HEK293 (cell line): ENCODE results near the gene MED15.

Experiments used
- CTCF ChIA-PET: fragments of 350-600 bp; formaldehyde crosslinking; extraction: SDS; loops from one replicate; lab custom pipeline; 2021; ENCODE audit warnings: antibody characterized with exemption; lab: Yijun Ruan, JAX
- POLR2A ChIA-PET: fragments of 300-600 bp; formaldehyde crosslinking; extraction: SDS; loops from one replicate; lab custom pipeline; 2020; ENCODE audit warnings: antibody characterized with exemption, inconsistent platforms; lab: Yijun Ruan, JAX
- H3K27ac ChIP-seq: fragments of 200-500 bp; sonication (Bioruptor generic); 2 replicates; pipeline ENCODE4 v1.5.1; 2014; ENCODE audit warnings: low read depth, low read length, control low read depth, inconsistent platforms; ENCODE audit errors: extremely low read depth
- H3K36me3 ChIP-seq, 2 experiments: fragments of 200-500 bp in 1 of 2; sonication (Bioruptor generic) in 1 of 2; 1 replicate in 1 of 2; 2 replicates in 1 of 2; pipeline ENCODE4 v1.5.1; 2014 to 2017; ENCODE audit warnings: inconsistent platforms in 2 of 2, low read length in 2 of 2; ENCODE audit not compliant: control insufficient read depth in 2 of 2, insufficient read depth in 1 of 2
- H3K4me1 ChIP-seq: fragments of 200-500 bp; sonication (Bioruptor generic); 2 replicates; pipeline ENCODE4 v1.5.1; 2014; ENCODE audit warnings: mild to moderate bottlenecking, low read length, inconsistent platforms; ENCODE audit not compliant: control insufficient read depth, insufficient read depth
- H3K4me3 ChIP-seq: 2 replicates; pipeline ENCODE4 v1.5.1; 2011; ENCODE audit warnings: low read depth, mild to moderate bottlenecking, control low read depth, low read length, moderate library complexity
- H3K9me3 ChIP-seq: fragments of 200-500 bp; sonication (Bioruptor generic); 2 replicates; pipeline ENCODE4 v1.5.1; 2014; ENCODE audit warnings: low read depth, low read length, inconsistent platforms; ENCODE audit not compliant: control insufficient read depth, insufficient read depth
- HOXD13 ChIP-seq: sonication (generic); formaldehyde crosslinking; IDR thresholded peaks from 2 replicates; pipeline ENCODE4 v1.8.0; 2022; ENCODE audit warnings: missing genetic modification reagents, borderline replicate concordance
- KLF9 ChIP-seq: fragments of 450-650 bp; formaldehyde crosslinking; IDR thresholded peaks from 2 replicates; pipeline ENCODE4 v1.5.1; 2016; ENCODE audit warnings: missing biosample characterization, missing genetic modification characterization, low read depth
- ZFP69B ChIP-seq: fragments of 450-650 bp; formaldehyde crosslinking; IDR thresholded peaks from 2 replicates; pipeline ENCODE4 v1.5.1; 2016; ENCODE audit warnings: missing biosample characterization, missing genetic modification characterization
- ZNF121 ChIP-seq: fragments of 450-650 bp; formaldehyde crosslinking; IDR thresholded peaks from 2 replicates; pipeline ENCODE4 v1.5.1; 2016; ENCODE audit warnings: missing biosample characterization, missing genetic modification characterization
- ZNF146 ChIP-seq: fragments of 450-650 bp; formaldehyde crosslinking; IDR thresholded peaks from 2 replicates; pipeline ENCODE4 v1.5.1; 2016; ENCODE audit warnings: missing biosample characterization, missing genetic modification characterization
- ZNF169 ChIP-seq: fragments of 450-650 bp; formaldehyde crosslinking; IDR thresholded peaks from 2 replicates; pipeline ENCODE4 v1.5.1; 2016; ENCODE audit warnings: missing biosample characterization, missing genetic modification characterization
- ZNF184 ChIP-seq: fragments of 450-650 bp; IDR thresholded peaks from 2 replicates; pipeline ENCODE4 v1.5.1; 2018; ENCODE audit warnings: missing biosample characterization, mild to moderate bottlenecking, missing genetic modification characterization
- ZNF202 ChIP-seq: fragments of 450-650 bp; formaldehyde crosslinking; IDR thresholded peaks from 2 replicates; pipeline ENCODE4 v1.5.1; 2016; ENCODE audit warnings: missing biosample characterization, missing genetic modification characterization, borderline replicate concordance
- ZNF248 ChIP-seq: fragments of 450-650 bp; formaldehyde crosslinking; IDR thresholded peaks from 2 replicates; pipeline ENCODE4 v1.5.1; 2017; ENCODE audit warnings: missing biosample characterization, missing genetic modification characterization
- ZNF324 ChIP-seq: fragments of 450-650 bp; formaldehyde crosslinking; IDR thresholded peaks from 2 replicates; pipeline ENCODE4 v1.5.1; 2016; ENCODE audit warnings: missing biosample characterization, missing genetic modification characterization
- ZNF366 ChIP-seq: fragments of 450-650 bp; formaldehyde crosslinking; conservative IDR thresholded peaks from 2 replicates; pipeline ENCODE4 v1.5.1; 2016; ENCODE audit warnings: missing biosample characterization, missing genetic modification characterization
- ZNF37A ChIP-seq: fragments of 450-650 bp; IDR thresholded peaks from 2 replicates; pipeline ENCODE4 v1.5.1; 2018; ENCODE audit warnings: missing biosample characterization, missing genetic modification characterization
- ZNF514 ChIP-seq: fragments of 450-650 bp; formaldehyde crosslinking; IDR thresholded peaks from 2 replicates; pipeline ENCODE4 v1.5.1; 2016; ENCODE audit warnings: missing biosample characterization, missing genetic modification characterization
- ZNF518A ChIP-seq: fragments of 450-650 bp; formaldehyde crosslinking; conservative IDR thresholded peaks from 2 replicates; pipeline ENCODE4 v1.5.1; 2016; ENCODE audit warnings: low read depth, missing biosample characterization, missing genetic modification characterization
- ZNF555 ChIP-seq: fragments of 450-650 bp; formaldehyde crosslinking; conservative IDR thresholded peaks from 2 replicates; pipeline ENCODE4 v1.5.1; 2017; ENCODE audit warnings: missing biosample characterization, mild to moderate bottlenecking, missing genetic modification characterization, inconsistent platforms
- ZNF561 ChIP-seq: fragments of 450-650 bp; IDR thresholded peaks from 2 replicates; pipeline ENCODE4 v1.5.1; 2018; ENCODE audit warnings: missing biosample characterization, missing genetic modification characterization, borderline replicate concordance
- ZNF621 ChIP-seq: fragments of 450-650 bp; formaldehyde crosslinking; IDR thresholded peaks from 2 replicates; pipeline ENCODE4 v1.5.1; 2017; ENCODE audit warnings: missing biosample characterization, missing genetic modification characterization
- ZNF692 ChIP-seq: fragments of 450-650 bp; formaldehyde crosslinking; IDR thresholded peaks from 2 replicates; pipeline ENCODE4 v1.5.1; 2016; ENCODE audit warnings: missing biosample characterization, missing genetic modification characterization
- ZNF791 ChIP-seq: fragments of 450-650 bp; formaldehyde crosslinking; IDR thresholded peaks from 2 replicates; pipeline ENCODE4 v1.5.1; 2016; ENCODE audit warnings: missing biosample characterization, missing genetic modification characterization
- ZNF837 ChIP-seq: fragments of 450-650 bp; formaldehyde crosslinking; IDR thresholded peaks from 2 replicates; pipeline ENCODE4 v1.5.1; 2016; ENCODE audit warnings: missing biosample characterization, missing genetic modification characterization
- ZSCAN4 ChIP-seq: fragments of 450-650 bp; formaldehyde crosslinking; IDR thresholded peaks from 2 replicates; pipeline ENCODE4 v1.5.1; 2017; ENCODE audit warnings: missing biosample characterization, missing genetic modification characterization

Gene MED15

GRCh38 chr22:20561882-20562281 is 54.5 kb downstream of the MED15 start:
- POLR2A ChIA-PET, result no interaction called here
- Histone ChIP-seq H3K4me3 (no peak overlapping the region), H3K4me1 (no peaks in the 10 kb centered on the region), H3K27ac (no peak overlapping the region), H3K36me3 (peaks cover 11 to 71% of the 10 kb centered on the region in 2 experiments; a peak in 2 of 3 replicates)
- CTCF ChIA-PET, result interaction anchor here (0.7 to 7.0 kb wide), 8 partner anchors 9 to 158 kb away, joined by 3 to 85 read pairs (median 13); no protein-coding TSS in a partner anchor
- no peak for TF ChIP-seq ZNF202 (tag by site-specific recombination)
- no peak for TF ChIP-seq KLF9
- TF ChIP-seq, all 188 proteins: peak for 0
- no peaks in the 10 kb centered on the region for H3K9me3 ChIP-seq

- peaks cover 11 to 71% of the 10 kb centered on the region in 2 experiments; a peak in 2 of 3 replicates for H3K36me3 ChIP-seq
- H3K27ac ChIP-seq, result no peak overlapping the region
- ChIA-PET POLR2A (no interaction called here), CTCF (interaction anchor here (0.6 to 7.0 kb wide), 22 partner anchors 10 to 221 kb away, joined by 3 to 85 read pairs (median 6); no protein-coding TSS in a partner anchor)
- H3K4me1 ChIP-seq, result no peaks in the 10 kb centered on the region
- TF ChIP-seq ZNF837 (tag by site-specific recombination), result no peak
- TF ChIP-seq ZNF121 (tag by site-specific recombination), result peak; percentile 86
- H3K4me3 ChIP-seq, result no peak overlapping the region
- no peaks in the 10 kb centered on the region for H3K9me3 ChIP-seq
These were observed 55.4 kb downstream of the MED15 start for GRCh38 chr22:20562607-20563465.

- Histone ChIP-seq H3K9me3 (no peaks in the 10 kb centered on the region), H3K27ac (no peak overlapping the region), H3K4me1 (no peaks in the 10 kb centered on the region), H3K36me3 (peaks cover 11 to 71% of the 10 kb centered on the region in 2 experiments; a peak in 2 of 3 replicates), H3K4me3 (no peak overlapping the region)
- ChIA-PET CTCF (interaction anchor here (0.7 to 7.0 kb wide), 27 partner anchors 10 to 221 kb away, joined by 3 to 85 read pairs (median 7); partner anchors contain the start of gene MED15), POLR2A (no interaction called here)
- TF ChIP-seq ZNF514 (no peak), ZNF184 (no peak), ZNF518A (tag by site-specific recombination) (no peak), ZNF366 (no peak), ZNF692 (tag by site-specific recombination) (no peak), ZNF146 (tag by site-specific recombination) (no peak), ZFP69B (tag by site-specific recombination) (no peak), ZNF561 (no peak), ZNF621 (tag by site-specific recombination) (no peak), ZNF324 (tag by site-specific recombination) (no peak), ZSCAN4 (tag by site-specific recombination) (no peak), ZNF555 (tag by site-specific recombination) (no peak), ZNF791 (tag by site-specific recombination) (no peak), ZNF248 (tag by site-specific recombination) (no peak), ZNF37A (tag by site-specific recombination) (no peak), HOXD13 (CRISPR knock-in tag) (no peak), ZNF169 (tag by site-specific recombination) (no peak)
These were observed 56.1 kb downstream of the MED15 start for GRCh38 chr22:20563466-20563906.
